Skeletal muscle tissue (tissue), 4 donors: ENCODE data around the gene FOS. TPM values are rescaled to one million over a fixed set of nuclear protein-coding genes. Genes with fewer than 3 reads are reported as not detected.

Experiments
- H3K27ac ChIP-seq: one replicate; pipeline ENCODE4 v1.7.0; 2013; ENCODE audit warnings: mild to moderate bottlenecking, low read depth, low read length, inconsistent platforms
- H3K27me3 ChIP-seq, 3 donors: one replicate each; pipeline ENCODE4 v1.7.0; 2013; ENCODE audit warnings: low read length in 3 of 3; ENCODE audit not compliant: control insufficient read depth in 3 of 3, insufficient read depth in 3 of 3
- H3K36me3 ChIP-seq, 3 donors: one replicate each; pipeline ENCODE4 v1.7.0; 2013; ENCODE audit warnings: low read length in 3 of 3; ENCODE audit not compliant: control insufficient read depth in 3 of 3, insufficient read depth in 3 of 3
- H3K4me1 ChIP-seq, 3 donors: one replicate each; pipeline ENCODE4 v1.7.0; 2013; ENCODE audit warnings: low read length in 3 of 3, mild to moderate bottlenecking in 3 of 3; ENCODE audit not compliant: control insufficient read depth in 3 of 3, insufficient read depth in 3 of 3
- H3K4me3 ChIP-seq, 3 donors: one replicate each; pipeline ENCODE4 v1.7.0; 2013; ENCODE audit warnings: low read length in 3 of 3
- H3K9ac ChIP-seq, 3 donors: one replicate each; pipeline ENCODE4 v1.7.0; 2013; ENCODE audit warnings: low read length in 3 of 3, mild to moderate bottlenecking in 3 of 3, moderate library complexity in 2 of 3, low read depth in 1 of 3
- H3K9me3 ChIP-seq, 3 donors: one replicate each; pipeline ENCODE4 v1.7.0; 2013; ENCODE audit warnings: low read length in 3 of 3; ENCODE audit not compliant: control insufficient read depth in 3 of 3
- total RNA-seq: library from RNA; depleted of rRNA; stranded (reverse); fragments of >200 nt; gene quantifications from one replicate; pipeline ENCODE4 v1.2.3, GENCODE V29; 2014
- donor health status: Osteomylitis.

Gene FOS
- total RNA-seq, 1 donor from 2014 or later = 134 TPM

GRCh38 chr14:75236901-75237419, 41.7 kb upstream of the FOS start:
- no peaks in the 10 kb centered on the region for H3K9me3 ChIP-seq
- H3K9ac ChIP-seq = peak overlapping the region; percentile 76 to 82 (median 77)
- H3K36me3 ChIP-seq = no peaks in the 10 kb centered on the region
- H3K4me1 ChIP-seq = peaks cover 40 to 49% (median 42%) of the 10 kb centered on the region in 3 donors
- H3K4me3 ChIP-seq = peak overlapping the region in 2 of 3 donors; percentile 34 to 47
- no peaks in the 10 kb centered on the region for H3K27me3 ChIP-seq
- peak overlapping the region; percentile 98 for H3K27ac ChIP-seq

- Histone ChIP-seq H3K36me3 (no peaks in the 10 kb centered on the region), H3K4me1 (peaks cover 49 to 61% (median 49%) of the 10 kb centered on the region in 3 donors), H3K27ac (peak overlapping the region; percentile 98), H3K9me3 (no peaks in the 10 kb centered on the region), H3K9ac (peak overlapping the region; percentile 15 to 82 (median 77)), H3K27me3 (no peaks in the 10 kb centered on the region), H3K4me3 (no peak overlapping the region)
Measured at GRCh38 chr14:75238756-75239455, 39.7 kb upstream of the FOS start.

DNA sequence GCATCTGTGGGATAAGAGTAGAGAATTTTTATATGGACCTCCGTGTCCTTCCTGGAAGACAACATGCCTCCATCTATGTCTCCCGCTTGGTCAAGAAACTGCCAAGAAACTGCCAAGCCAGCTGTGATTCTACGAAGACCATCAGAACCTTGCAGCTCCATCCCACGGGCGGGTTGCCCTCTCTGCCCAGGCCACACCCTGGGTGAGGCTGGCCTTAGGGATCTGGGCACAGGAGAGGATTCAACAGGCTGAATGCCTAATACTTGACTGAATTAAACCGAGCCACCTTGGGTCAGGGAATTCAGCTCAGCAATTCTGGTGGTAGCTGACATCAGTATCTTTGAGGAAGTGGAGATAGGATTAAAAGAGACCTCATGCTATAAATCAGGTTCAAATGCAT, 37.8 kb upstream of the FOS start:
- H3K27ac ChIP-seq = peak overlapping the region; percentile 98
- peaks cover 49 to 69% (median 49%) of the 10 kb centered on the region in 3 donors for H3K4me1 ChIP-seq

GRCh38 chr14:75242546-75243273, 35.9 kb upstream of the FOS start:
- peak overlapping the region in 1 of 3 donors; percentile 46 for H3K4me3 ChIP-seq
- H3K9me3 ChIP-seq = no peaks in the 10 kb centered on the region
- H3K4me1 ChIP-seq = peaks cover 35 to 52% (median 37%) of the 10 kb centered on the region in 3 donors
- no peaks in the 10 kb centered on the region for H3K36me3 ChIP-seq
- H3K27me3 ChIP-seq = no peaks in the 10 kb centered on the region
- H3K27ac ChIP-seq = peak overlapping the region; percentile 72
- peak overlapping the region; percentile 18 to 60 (median 28) for H3K9ac ChIP-seq

More for the DNA sequence above, 37.8 kb upstream of the FOS start:
- Histone ChIP-seq H3K9ac (no peak overlapping the region), H3K27me3 (no peaks in the 10 kb centered on the region), H3K36me3 (no peaks in the 10 kb centered on the region), H3K4me3 (no peak overlapping the region), H3K9me3 (no peaks in the 10 kb centered on the region)

DNA sequence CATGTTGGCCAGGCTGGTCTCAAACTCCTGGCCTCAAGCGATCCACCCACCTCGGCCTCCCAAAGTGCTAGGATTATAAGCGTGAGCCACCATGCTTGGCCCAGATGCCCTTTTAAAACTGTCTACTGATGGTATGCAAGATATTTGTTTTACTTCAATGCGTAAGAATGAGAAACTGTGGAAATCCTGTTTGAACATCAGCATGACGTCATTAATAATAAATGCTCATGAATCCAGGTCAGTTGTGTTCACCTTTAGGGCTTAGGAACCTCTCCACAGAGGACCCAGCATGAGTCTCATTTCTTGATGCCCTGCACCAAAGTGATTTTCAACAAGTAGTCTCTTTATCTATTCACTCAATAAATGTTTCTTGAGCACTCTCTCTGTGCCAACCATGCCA, 34.5 kb upstream of the FOS start:
- Histone ChIP-seq H3K9ac (peak overlapping the region in 1 of 3 donors; percentile 17), H3K4me1 (peaks cover 25 to 43% (median 25%) of the 10 kb centered on the region in 3 donors), H3K27me3 (no peaks in the 10 kb centered on the region), H3K27ac (peak overlapping the region; percentile 68), H3K36me3 (no peaks in the 10 kb centered on the region), H3K9me3 (no peaks in the 10 kb centered on the region), H3K4me3 (no peak overlapping the region)

GRCh38 chr14:75246546-75247285, 31.9 kb upstream of the FOS start:
- Histone ChIP-seq H3K27ac (no peak overlapping the region), H3K4me1 (peaks cover 16 to 42% (median 26%) of the 10 kb centered on the region in 3 donors), H3K4me3 (no peak overlapping the region), H3K9me3 (no peaks in the 10 kb centered on the region), H3K27me3 (no peaks in the 10 kb centered on the region), H3K36me3 (no peaks in the 10 kb centered on the region), H3K9ac (no peak overlapping the region)

DNA sequence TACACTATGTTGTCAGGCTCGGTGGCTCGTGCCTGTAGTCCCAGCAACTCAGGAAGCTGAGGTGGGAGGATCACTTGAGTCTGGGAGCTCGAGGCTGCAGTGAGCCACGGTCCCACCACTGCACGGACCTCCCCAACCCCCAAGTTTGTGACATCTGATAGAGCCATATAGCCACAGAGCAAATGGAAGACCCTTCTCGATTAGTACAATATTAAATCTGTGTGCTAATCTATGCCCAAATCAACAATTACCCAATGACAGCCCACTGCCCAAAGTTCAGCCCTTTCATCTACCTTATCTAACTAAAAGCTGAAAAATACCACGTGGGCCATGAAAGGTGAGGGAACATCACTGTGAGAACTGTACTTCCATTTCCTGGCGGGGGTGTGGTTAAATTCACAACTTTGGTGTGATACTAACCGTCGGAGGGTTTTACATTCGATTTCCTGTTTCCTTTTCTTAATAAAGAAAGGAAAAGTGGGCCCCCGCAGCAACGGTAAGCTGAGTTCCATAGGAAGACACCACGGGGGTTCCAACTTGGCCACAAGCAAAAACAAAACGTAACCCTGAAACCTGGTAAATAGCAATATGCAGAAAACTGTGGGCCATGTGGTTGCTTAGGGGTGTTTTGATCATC, 31.2 kb upstream of the FOS start:
- Histone ChIP-seq H3K9ac (no peak overlapping the region), H3K27me3 (no peaks in the 10 kb centered on the region), H3K27ac (no peak overlapping the region), H3K4me1 (peaks cover 18 to 40% (median 29%) of the 10 kb centered on the region in 3 donors), H3K9me3 (no peaks in the 10 kb centered on the region), H3K4me3 (no peak overlapping the region), H3K36me3 (no peaks in the 10 kb centered on the region)

- no peaks in the 10 kb centered on the region for H3K9me3 ChIP-seq
- no peaks in the 10 kb centered on the region for H3K27me3 ChIP-seq
- H3K36me3 ChIP-seq = no peaks in the 10 kb centered on the region
- no peak overlapping the region for H3K9ac ChIP-seq
- peaks cover 15 to 36% (median 26%) of the 10 kb centered on the region in 3 donors for H3K4me1 ChIP-seq
- H3K27ac ChIP-seq = no peak overlapping the region
- no peak overlapping the region for H3K4me3 ChIP-seq
Measured at GRCh38 chr14:75247939-75248338, 30.7 kb upstream of the FOS start.

GRCh38 chr14:75249251-75249957, 29.2 kb upstream of the FOS start:
- no peaks in the 10 kb centered on the region for H3K27me3 ChIP-seq
- H3K4me1 ChIP-seq = peaks cover 20 to 37% (median 32%) of the 10 kb centered on the region in 3 donors
- peak overlapping the region; percentile 92 for H3K27ac ChIP-seq
- no peaks in the 10 kb centered on the region for H3K9me3 ChIP-seq
- no peaks in the 10 kb centered on the region for H3K36me3 ChIP-seq
- H3K9ac ChIP-seq = peak overlapping the region; percentile 54 to 66 (median 63)
- H3K4me3 ChIP-seq = peak overlapping the region in 2 of 3 donors; percentile 3 to 19
